HepG2 (cell line): ENCODE measurements around the gene MBD3. TPM values are rescaled to one million over a fixed set of nuclear protein-coding genes. Genes with fewer than 3 reads are reported as not detected.

Experiments used
- CAMTA2 ChIP-seq: sonication (generic); formaldehyde crosslinking; IDR thresholded peaks from 2 replicates; pipeline ENCODE4 v1.4.0; 2020; ENCODE audit warnings: mild to moderate bottlenecking, missing genetic modification reagents, borderline replicate concordance
- DMAP1 ChIP-seq: IDR thresholded peaks from 2 replicates; pipeline ENCODE4 v1.6.1; 2016
- E2F5 ChIP-seq: sonication (generic); formaldehyde crosslinking; conservative IDR thresholded peaks from 2 replicates; pipeline ENCODE4 v1.4.0; 2020; ENCODE audit warnings: missing genetic modification reagents
- FOXA1 ChIP-seq, 2 experiments: fragments of 450-650 bp in 1 of 2; sonication (generic) in 1 of 2; formaldehyde crosslinking in 1 of 2; IDR thresholded peaks; 2 replicates each; pipeline versions ENCODE4 v1.4.0 to v1.6.1; 2016 to 2020; ENCODE audit warnings: missing genetic modification reagents in 1 of 2
- HDAC6 ChIP-seq: fragments of 200-600 bp; sonication (generic); IDR thresholded peaks from 2 replicates; pipeline ENCODE4 v1.7.0; 2017; ENCODE audit warnings: mild to moderate bottlenecking, antibody characterized with exemption, low read length, low read depth
- PAF1 ChIP-seq: IDR thresholded peaks from 2 replicates; pipeline ENCODE4 v1.6.1; 2016; ENCODE audit warnings: missing genetic modification reagents, missing compliant biosample characterization
- POLR2AphosphoS2 ChIP-seq: IDR thresholded peaks from 2 replicates; pipeline ENCODE4 v1.6.1; 2011; ENCODE audit warnings: low read depth, low read length, improper control_type of control experiment
- PPARG ChIP-seq: conservative IDR thresholded peaks from 2 replicates; pipeline ENCODE4 v1.6.1; 2016; ENCODE audit warnings: missing biosample characterization, missing genetic modification reagents
- PRDM4 ChIP-seq: sonication (generic); formaldehyde crosslinking; IDR thresholded peaks from 2 replicates; pipeline ENCODE4 v1.9.0; 2021; ENCODE audit warnings: missing genetic modification reagents, borderline replicate concordance
- RAD51 ChIP-seq: fragments of 450-650 bp; IDR thresholded peaks from 2 replicates; pipeline ENCODE4 v1.6.1; 2016; ENCODE audit warnings: borderline replicate concordance
- SMAD1 ChIP-seq: sonication (generic); formaldehyde crosslinking; IDR thresholded peaks from 2 replicates; pipeline ENCODE4 v1.4.0; 2020; ENCODE audit warnings: missing genetic modification reagents, low read depth, mild to moderate bottlenecking, borderline replicate concordance
- SP5 ChIP-seq: IDR thresholded peaks from 2 replicates; pipeline ENCODE4 v1.6.1; 2016; ENCODE audit warnings: low read depth, borderline replicate concordance
- ZNF160 ChIP-seq: sonication (generic); formaldehyde crosslinking; IDR thresholded peaks from 2 replicates; pipeline ENCODE4 v1.8.0; 2022; ENCODE audit warnings: mild to moderate bottlenecking, inconsistent platforms, missing genetic modification reagents
- ZNF367 ChIP-seq: sonication (generic); formaldehyde crosslinking; IDR thresholded peaks from 2 replicates; pipeline ENCODE4 v1.4.0; 2020; ENCODE audit warnings: missing genetic modification reagents, borderline replicate concordance
- ZNF513 ChIP-seq: sonication (generic); formaldehyde crosslinking; conservative IDR thresholded peaks from 2 replicates; pipeline ENCODE4 v1.5.0; 2020; ENCODE audit warnings: missing genetic modification reagents
- ZNF609 ChIP-seq: sonication (generic); formaldehyde crosslinking; IDR thresholded peaks from 2 replicates; pipeline ENCODE4 v1.4.0; 2020; ENCODE audit warnings: mild to moderate bottlenecking, missing genetic modification reagents, borderline replicate concordance
- ZNF724P ChIP-seq: sonication (generic); formaldehyde crosslinking; IDR thresholded peaks from 2 replicates; pipeline ENCODE4 v1.8.0; 2022; ENCODE audit warnings: missing genetic modification reagents, borderline replicate concordance
- ZNF790 ChIP-seq: sonication (generic); formaldehyde crosslinking; IDR thresholded peaks from 2 replicates; pipeline ENCODE4 v1.8.0; 2022; ENCODE audit warnings: missing genetic modification reagents, mild to moderate bottlenecking, borderline replicate concordance
- ZNF816 ChIP-seq: sonication (generic); formaldehyde crosslinking; IDR thresholded peaks from 2 replicates; pipeline ENCODE4 v1.8.0; 2022; ENCODE audit warnings: missing genetic modification reagents, mild to moderate bottlenecking, borderline replicate concordance
- ZNF878 ChIP-seq: sonication (generic); formaldehyde crosslinking; IDR thresholded peaks from 2 replicates; pipeline ENCODE4 v1.8.1; 2023; ENCODE audit warnings: mild to moderate bottlenecking, missing genetic modification reagents, moderate library complexity
- polyA plus RNA-seq, 8 experiments: library from polyadenylated mRNA; depleted of rRNA in 3 of 8; stranded (reverse) in 7 of 8; unstranded in 1 of 8; fragments of >200 nt; fragmentation: Illumina TruSeq in 4 of 8; extraction: Trizol in 4 of 8; gene quantifications; 2 replicates each; pipeline versions ENCODE4 v1.2.1 to v1.2.3, GENCODE V29; 2011 to 2016; ENCODE audit warnings: low read depth in 4 of 8, missing spikeins in 1 of 8, mixed read lengths in 1 of 8; ENCODE audit not compliant: insufficient read depth in 1 of 8
- total RNA-seq, 5 experiments: library from RNA; depleted of rRNA; stranded (reverse); fragments of >200 nt; fragmentation: Illumina TruSeq; extraction: Trizol; gene quantifications; 2 replicates each; pipeline ENCODE4 v1.2.3, GENCODE V29; 2016; ENCODE audit warnings: low read depth in 1 of 5

MBD3 gene
- total and polyA plus RNA-seq, 2 of the 13 experiments (the other 11 are each of a cell fraction or from before 2014, with no cell fraction given): 21.2 to 76.9 TPM

GRCh38 chr19:1592024-1592754, 476 bp downstream of the MBD3 start (continued):
- TF ChIP-seq ZNF609: peak; percentile 59; the same call in 1 of the 2 replicates
- TF ChIP-seq E2F5 (CRISPR knock-in tag): peak; percentile 69; the same call in 1 of the 2 replicates
- TF ChIP-seq RAD51: no peak
- TF ChIP-seq PPARG (CRISPR knock-in tag): no peak
- peak; percentile 83 for TF ChIP-seq DMAP1 (CRISPR knock-in tag)
- TF ChIP-seq SP5: no peak
- no peak for TF ChIP-seq HDAC6
- TF ChIP-seq ZNF724P (CRISPR knock-in tag): peak; percentile 53; the same call in 1 of the 2 replicates
- TF ChIP-seq PRDM4: no peak
- TF ChIP-seq CAMTA2 (CRISPR knock-in tag): no peak
- no peak for TF ChIP-seq SMAD1 (CRISPR knock-in tag)
- 0 out of 2 replicates have a peak, but pooled peaks have one; percentile 2 for TF ChIP-seq ZNF367 (CRISPR knock-in tag)
- peak; percentile 83; the same call in 1 of the 2 replicates for TF ChIP-seq POLR2AphosphoS2
- TF ChIP-seq ZNF160 (CRISPR knock-in tag): 0 out of 2 replicates have a peak, but pooled peaks have one; percentile 40
- no peak for TF ChIP-seq ZNF790 (CRISPR knock-in tag)
- no peak for TF ChIP-seq ZNF878 (CRISPR knock-in tag)
- no peak for TF ChIP-seq FOXA1 (IDR thresholded peaks at IDR 0.05)
- no peak for TF ChIP-seq FOXA1 (CRISPR knock-in tag; IDR thresholded peaks at IDR 0.05)
- no peak for TF ChIP-seq PAF1
- no peak for TF ChIP-seq ZNF513 (CRISPR knock-in tag)
- TF ChIP-seq ZNF816: no peak
